MM.1S (cell line): ENCODE results near the gene POLN.

Source experiments
- DNase-seq: peaks from one replicate; pipeline ENCODE4 v3.0.0-alpha.2; 2015
- H2AFZ ChIP-seq: fragments of 300-600 bp; sonication (generic); 2 replicates; pipeline ENCODE4 v1.6.0; 2016; ENCODE audit warnings: antibody characterized with exemption, low read length
- H3F3A ChIP-seq: fragments of 300-600 bp; sonication (generic); 2 replicates; pipeline ENCODE4 v1.6.1; 2016; ENCODE audit warnings: mild to moderate bottlenecking, antibody characterized with exemption, low read length, moderate library complexity, mixed read lengths; ENCODE audit not compliant: insufficient read depth
- H3K27ac ChIP-seq: fragments of 300-600 bp; sonication (generic); 2 replicates; pipeline ENCODE4 v1.5.1; 2016; ENCODE audit warnings: mild to moderate bottlenecking, low read length
- H3K27me3 ChIP-seq: fragments of 300-600 bp; sonication (generic); replicated peaks from 2 replicates; pipeline ENCODE4 v1.6.0; 2016; ENCODE audit warnings: low read length; ENCODE audit not compliant: insufficient read depth
- H3K36me3 ChIP-seq: fragments of 300-600 bp; sonication (generic); replicated peaks from 2 replicates; pipeline ENCODE4 v1.6.1; 2016; ENCODE audit warnings: mild to moderate bottlenecking, low read length, mixed read lengths; ENCODE audit not compliant: insufficient read depth
- H3K4me1 ChIP-seq: fragments of 300-600 bp; sonication (generic); 2 replicates; pipeline ENCODE4 v1.6.1; 2016; ENCODE audit warnings: low read length, mixed read lengths
- H3K4me2 ChIP-seq: fragments of 300-600 bp; sonication (generic); 2 replicates; pipeline ENCODE4 v1.6.0; 2016; ENCODE audit warnings: low read depth, low read length
- H3K4me3 ChIP-seq: fragments of 300-600 bp; sonication (generic); 2 replicates; pipeline ENCODE4 v1.5.1; 2016; ENCODE audit warnings: low read length, mixed read lengths
- H3K79me2 ChIP-seq: fragments of 300-600 bp; sonication (generic); 2 replicates; pipeline ENCODE4 v1.6.1; 2016; ENCODE audit warnings: mixed run types, low read length, mixed read lengths
- H3K9ac ChIP-seq: fragments of 300-600 bp; sonication (generic); 2 replicates; pipeline ENCODE4 v1.6.1; 2016; ENCODE audit warnings: low read length, mixed read lengths
- H3K9me2 ChIP-seq: fragments of 300-600 bp; sonication (generic); replicated peaks from 2 replicates; pipeline ENCODE4 v1.6.1; 2016; ENCODE audit warnings: mild to moderate bottlenecking, low read length, mixed read lengths; ENCODE audit not compliant: insufficient read depth
- H3K9me3 ChIP-seq: fragments of 300-600 bp; sonication (generic); replicated peaks from 2 replicates; pipeline ENCODE4 v1.6.1; 2016; ENCODE audit warnings: mild to moderate bottlenecking, low read length, mixed read lengths; ENCODE audit not compliant: insufficient read depth
- H4K20me1 ChIP-seq: fragments of 300-600 bp; sonication (generic); 2 replicates; pipeline ENCODE4 v1.6.1; 2016; ENCODE audit warnings: mild to moderate bottlenecking, low read length, moderate library complexity, mixed read lengths; ENCODE audit not compliant: insufficient read depth
- CTCF ChIP-seq: fragments of 300-600 bp; sonication (generic); IDR thresholded peaks from 2 replicates; pipeline ENCODE4 v1.5.1; 2016; ENCODE audit warnings: antibody characterized with exemption, low read length, mixed read lengths
- EZH2 ChIP-seq: fragments of 300-600 bp; sonication (generic); optimal IDR thresholded peaks from 2 replicates; pipeline ENCODE3; 2017; ENCODE audit warnings: low read depth, mild to moderate bottlenecking, antibody characterized with exemption, low read length, mixed read lengths
- EZH2phosphoT487 ChIP-seq: fragments of 300-600 bp; sonication (generic); IDR thresholded peaks from 2 replicates; pipeline ENCODE4 v1.6.1; 2018; ENCODE audit warnings: antibody characterized with exemption, low read length

The POLN gene

GRCh38 chr4:2067446-2068197, 174.3 kb downstream of the POLN start:
- Histone ChIP-seq H3K27ac (no peak overlapping the region), H3K27me3 (peaks cover 21% of the 10 kb centered on the region), H4K20me1 (no peaks in the 10 kb centered on the region), H3K4me1 (no peaks in the 10 kb centered on the region), H3K9ac (no peak overlapping the region), H3K4me2 (no peak overlapping the region), H3K79me2 (no peaks in the 10 kb centered on the region), H3K4me3 (no peak overlapping the region), H3K9me2 (no peaks in the 10 kb centered on the region), H3K9me3 (no peaks in the 10 kb centered on the region), H2AFZ (no peak overlapping the region), H3F3A (no peaks in the 10 kb centered on the region), H3K36me3 (no peaks in the 10 kb centered on the region)
- TF ChIP-seq CTCF (no peak), EZH2 (no peak), EZH2phosphoT487 (no peak)
- DNase-seq = no peak

- no peak for DNase-seq
- Histone ChIP-seq H3K27ac (no peak overlapping the region), H2AFZ (no peak overlapping the region), H3K9me2 (no peaks in the 10 kb centered on the region), H3K9me3 (no peaks in the 10 kb centered on the region), H3K27me3 (peaks cover 27% of the 10 kb centered on the region), H3K36me3 (no peaks in the 10 kb centered on the region), H3F3A (no peaks in the 10 kb centered on the region), H4K20me1 (no peaks in the 10 kb centered on the region), H3K4me2 (no peak overlapping the region), H3K4me1 (no peaks in the 10 kb centered on the region), H3K4me3 (no peak overlapping the region), H3K9ac (no peak overlapping the region), H3K79me2 (no peaks in the 10 kb centered on the region)
- TF ChIP-seq EZH2 = no peak
- no peak for TF ChIP-seq CTCF
- TF ChIP-seq EZH2phosphoT487 = no peak
These were observed 175.1 kb downstream of the POLN start for GRCh38 chr4:2066571-2067445.

- Histone ChIP-seq H3K9me2 (no peaks in the 10 kb centered on the region), H3K9me3 (no peaks in the 10 kb centered on the region), H3K79me2 (no peaks in the 10 kb centered on the region), H3K36me3 (no peaks in the 10 kb centered on the region), H3K27ac (no peak overlapping the region), H3F3A (no peaks in the 10 kb centered on the region), H3K27me3 (peaks cover 28% of the 10 kb centered on the region), H3K4me1 (no peaks in the 10 kb centered on the region), H2AFZ (no peak overlapping the region), H3K9ac (no peak overlapping the region), H3K4me3 (no peak overlapping the region), H4K20me1 (no peaks in the 10 kb centered on the region), H3K4me2 (no peak overlapping the region)
- no peak for DNase-seq
- no peak for TF ChIP-seq CTCF
- TF ChIP-seq EZH2 = no peak
- no peak for TF ChIP-seq EZH2phosphoT487
These were observed 175.8 kb downstream of the POLN start for GRCh38 chr4:2066011-2066551.
